Measurements from ENCODE around the gene NPIPB6.

NPIPB6 gene

GRCh38 chr16:28326881-28327610, 36.3 kb downstream of the NPIPB6 start:
- POLR2A ChIA-PET: no interaction called here
- peak; percentile 86 for TF ChIP-seq CTCF (IDR thresholded peaks at IDR 0.05; ENCODE audit: control extremely low read depth, extremely low read depth, low read depth, missing control alignments)
- CTCF ChIA-PET: interaction anchor here (0.7 to 3.0 kb wide), 6 partner anchors 10 to 49 kb away, joined by 3 to 17 read pairs (median 3); no protein-coding TSS in a partner anchor
- DNase-seq (ENCODE audit: extremely low spot score): peak; percentile 85

GRCh38 chr16:28324887-28325279, 38.4 kb downstream of the NPIPB6 start:
- CTCF ChIA-PET: interaction anchor here (3.0 kb wide), 1 partner anchor 8 kb away, joined by 17 read pairs; no protein-coding TSS in a partner anchor
- POLR2A ChIA-PET: no interaction called here
- no peak for TF ChIP-seq CTCF (IDR thresholded peaks at IDR 0.05; ENCODE audit: control extremely low read depth, extremely low read depth, low read depth, missing control alignments)
- no peak for DNase-seq (ENCODE audit: extremely low spot score)

- no peak for DNase-seq (ENCODE audit: extremely low spot score)
- POLR2A ChIA-PET: no interaction called here
- CTCF ChIA-PET: no interaction called here
- no peak for TF ChIP-seq CTCF (IDR thresholded peaks at IDR 0.05; ENCODE audit: control extremely low read depth, extremely low read depth, low read depth, missing control alignments)
Observed at GRCh38 chr16:28324235-28324886, 38.9 kb downstream of the NPIPB6 start.

- DNase-seq (ENCODE audit: extremely low spot score): peak; percentile 75
- ChIA-PET POLR2A (no interaction called here), CTCF (interaction anchor here (0.6 to 1.7 kb wide), 16 partner anchors 9 to 1001 kb away, joined by 3 to 8 read pairs (median 3); partner anchors contain the start of genes SBK1 and SULT1A1)
- TF ChIP-seq CTCF (IDR thresholded peaks at IDR 0.05; ENCODE audit: control extremely low read depth, extremely low read depth, low read depth, missing control alignments): peak; percentile 83
Observed at GRCh38 chr16:28321700-28322411, 41.5 kb downstream of the NPIPB6 start.

GRCh38 chr16:28320741-28321140, 42.6 kb downstream of the NPIPB6 start:
- no peak for TF ChIP-seq CTCF (IDR thresholded peaks at IDR 0.05; ENCODE audit: control extremely low read depth, extremely low read depth, low read depth, missing control alignments)
- DNase-seq (ENCODE audit: extremely low spot score): no peak
- ChIA-PET CTCF (interaction anchor here (1.0 to 1.7 kb wide), 5 partner anchors 11 to 289 kb away, joined by 3 to 8 read pairs (median 4); partner anchors contain the start of genes SBK1 and SULT1A1), POLR2A (no interaction called here)

GRCh38 chr16:28320023-28320561, 43.2 kb downstream of the NPIPB6 start:
- no peak for TF ChIP-seq CTCF (IDR thresholded peaks at IDR 0.05; ENCODE audit: control extremely low read depth, extremely low read depth, low read depth, missing control alignments)
- no peak for DNase-seq (ENCODE audit: extremely low spot score)
- ChIA-PET CTCF (interaction anchor here (1.5 to 3.8 kb wide), 3 partner anchors 20 to 43 kb away, joined by 4 to 21 read pairs (median 4); no protein-coding TSS in a partner anchor), POLR2A (no interaction called here)

Data from GM10248 (cell line).